GM12878 (cell line): ENCODE measurements around the gene LRP1. TPM values are rescaled to one million over a fixed set of nuclear protein-coding genes. Genes with fewer than 3 reads are reported as not detected.

ENCODE experiments used
- ASH2L ChIP-seq: fragments of 300-600, 200-600 bp; sonication (generic); IDR thresholded peaks from 2 replicates; pipeline ENCODE4 v1.6.1; 2017; ENCODE audit warnings: low read depth, mild to moderate bottlenecking, borderline replicate concordance
- FOS ChIP-seq: IDR thresholded peaks from 3 replicates; pipeline ENCODE4 v1.6.1; 2011; ENCODE audit warnings: borderline replicate concordance; ENCODE audit not compliant: insufficient read length; ENCODE audit errors: extremely low read depth
- HCFC1 ChIP-seq: fragments of 150-350 bp; IDR thresholded peaks from 2 replicates; pipeline ENCODE4 v1.6.1; 2014; ENCODE audit warnings: low read length
- HDGF ChIP-seq: fragments of 450-650 bp; IDR thresholded peaks from 2 replicates; pipeline ENCODE4 v1.6.1; 2016; ENCODE audit warnings: antibody characterized with exemption
- MEF2B ChIP-seq: fragments of 450-650 bp; IDR thresholded peaks from 2 replicates; pipeline ENCODE4 v1.6.1; 2018; ENCODE audit warnings: mild to moderate bottlenecking, moderate library complexity; ENCODE audit not compliant: partially characterized antibody, poor library complexity, severe bottlenecking
- MTA2 ChIP-seq: fragments of 450-650 bp; IDR thresholded peaks from 2 replicates; pipeline ENCODE4 v1.6.1; 2016; ENCODE audit warnings: low read depth, mild to moderate bottlenecking, moderate library complexity
- MYC ChIP-seq: IDR thresholded peaks from 2 replicates; pipeline ENCODE4 v1.6.1; 2011; ENCODE audit warnings: mild to moderate bottlenecking, low read length, moderate library complexity, inconsistent platforms; ENCODE audit not compliant: insufficient read depth, insufficient replicate concordance, insufficient read length, severe bottlenecking
- PAX8 ChIP-seq: fragments of 450-650 bp; IDR thresholded peaks from 2 replicates; pipeline ENCODE4 v1.6.1; 2017; ENCODE audit warnings: mild to moderate bottlenecking, moderate library complexity
- RAD51 ChIP-seq: fragments of 450-650 bp; IDR thresholded peaks from 2 replicates; pipeline ENCODE4 v1.6.1; 2016; ENCODE audit warnings: moderate library complexity, mild to moderate bottlenecking, inconsistent platforms
- RB1 ChIP-seq: fragments of 450-650 bp; formaldehyde crosslinking; IDR thresholded peaks from 2 replicates; pipeline ENCODE4 v1.6.1; 2017; ENCODE audit warnings: mild to moderate bottlenecking, borderline replicate concordance
- RCOR1 ChIP-seq: conservative IDR thresholded peaks from 2 replicates; pipeline ENCODE4 v1.6.1; 2012; ENCODE audit warnings: low read depth, low read length, improper control_type of control experiment
- SMAD5 ChIP-seq: IDR thresholded peaks from 2 replicates; pipeline ENCODE4 v1.6.1; 2016; ENCODE audit warnings: antibody characterized with exemption, low read depth
- STAT1 ChIP-seq: fragments of 450-650 bp; conservative IDR thresholded peaks from 2 replicates; pipeline ENCODE4 v1.6.1; 2014; ENCODE audit warnings: antibody characterized with exemption, mild to moderate bottlenecking
- TCF3 ChIP-seq: IDR thresholded peaks from 2 replicates; pipeline ENCODE4 v1.6.1; 2012; ENCODE audit warnings: low read depth, mild to moderate bottlenecking, low read length, borderline replicate concordance; ENCODE audit not compliant: insufficient read depth
- TCF7 ChIP-seq: IDR thresholded peaks from 2 replicates; pipeline ENCODE4 v1.6.1; 2014; ENCODE audit warnings: antibody characterized with exemption, borderline replicate concordance
- ZBTB11 ChIP-seq: fragments of 450-650 bp; formaldehyde crosslinking; IDR thresholded peaks from 2 replicates; pipeline ENCODE4 v1.5.0; 2022; ENCODE audit warnings: mild to moderate bottlenecking, missing genetic modification characterization
- ZBTB40 ChIP-seq: fragments of 450-650 bp; IDR thresholded peaks from 2 replicates; pipeline ENCODE4 v1.6.1; 2016; ENCODE audit warnings: mild to moderate bottlenecking, moderate library complexity, borderline replicate concordance
- ZNF622 ChIP-seq: fragments of 450-650 bp; IDR thresholded peaks from 2 replicates; pipeline ENCODE4 v1.6.1; 2017; ENCODE audit warnings: mild to moderate bottlenecking, inconsistent platforms
- polyA plus RNA-seq, 11 experiments: library from polyadenylated mRNA; depleted of rRNA in 4 of 11; unstranded in 6 of 11; stranded (reverse) in 5 of 11; fragments of >200 nt; fragmentation: Nextera tagmentation in 4 of 11; fragmentation: Illumina TruSeq in 1 of 11; extraction: Ambion mirVana in 4 of 11; extraction: Trizol in 1 of 11; gene quantifications; 1 replicate in 1 of 11; 2 replicates in 10 of 11; pipeline versions ENCODE4 v1.2.1 to v1.2.3, GENCODE V29; 2011 to 2016; ENCODE audit warnings: inconsistent platforms in 2 of 11, missing spikeins in 2 of 11, low read depth in 1 of 11
- total RNA-seq, 4 experiments: library from RNA; depleted of rRNA in 3 of 4; stranded (reverse); fragments of >200 nt in 3 of 4; fragmentation: Illumina TruSeq in 1 of 4; extraction: Trizol in 1 of 4; gene quantifications; 2 replicates each; pipeline versions ENCODE4 v1.2.1 to v1.2.3, GENCODE V29; 2013 to 2021
- TF ChIP-seq, protein P1 (sequence below): fragments of 150-350 bp; IDR thresholded peaks from 2 replicates; pipeline ENCODE4 v1.6.1; 2016; ENCODE audit warnings: low read depth, low read length

Gene LRP1
- total and polyA plus RNA-seq, 10 of the 15 experiments (the other 5 are each of a cell fraction or from before 2014, with no cell fraction given): under 0.01 to 1.1 (median 0.20) TPM; not detected in 2

GRCh38 chr12:57088354-57089270 is 39.7 kb upstream of the LRP1 start, which contains the start of gene NAB2 (continued):
- TF ChIP-seq ZBTB40: no peak
- TF ChIP-seq ZBTB11: no peak
- no peak for TF ChIP-seq PAX8
- peak; percentile 57; the same call in 1 of the 2 replicates for TF ChIP-seq TCF3
- no peak; the same call in 1 of the 2 replicates for TF ChIP-seq HCFC1
- TF ChIP-seq HDGF: 0 out of 2 replicates have a peak, but pooled peaks have one; percentile 14
- TF ChIP-seq MYC: peak; percentile 37
- TF ChIP-seq STAT1: no peak
- TF ChIP-seq TCF7: no peak
- TF ChIP-seq SMAD5: no peak
- peak; percentile 50; the same call in 1 of the 2 replicates for TF ChIP-seq RB1
- no peak for TF ChIP-seq FOS
- TF ChIP-seq MTA2: no peak
- TF ChIP-seq, protein P1, sequence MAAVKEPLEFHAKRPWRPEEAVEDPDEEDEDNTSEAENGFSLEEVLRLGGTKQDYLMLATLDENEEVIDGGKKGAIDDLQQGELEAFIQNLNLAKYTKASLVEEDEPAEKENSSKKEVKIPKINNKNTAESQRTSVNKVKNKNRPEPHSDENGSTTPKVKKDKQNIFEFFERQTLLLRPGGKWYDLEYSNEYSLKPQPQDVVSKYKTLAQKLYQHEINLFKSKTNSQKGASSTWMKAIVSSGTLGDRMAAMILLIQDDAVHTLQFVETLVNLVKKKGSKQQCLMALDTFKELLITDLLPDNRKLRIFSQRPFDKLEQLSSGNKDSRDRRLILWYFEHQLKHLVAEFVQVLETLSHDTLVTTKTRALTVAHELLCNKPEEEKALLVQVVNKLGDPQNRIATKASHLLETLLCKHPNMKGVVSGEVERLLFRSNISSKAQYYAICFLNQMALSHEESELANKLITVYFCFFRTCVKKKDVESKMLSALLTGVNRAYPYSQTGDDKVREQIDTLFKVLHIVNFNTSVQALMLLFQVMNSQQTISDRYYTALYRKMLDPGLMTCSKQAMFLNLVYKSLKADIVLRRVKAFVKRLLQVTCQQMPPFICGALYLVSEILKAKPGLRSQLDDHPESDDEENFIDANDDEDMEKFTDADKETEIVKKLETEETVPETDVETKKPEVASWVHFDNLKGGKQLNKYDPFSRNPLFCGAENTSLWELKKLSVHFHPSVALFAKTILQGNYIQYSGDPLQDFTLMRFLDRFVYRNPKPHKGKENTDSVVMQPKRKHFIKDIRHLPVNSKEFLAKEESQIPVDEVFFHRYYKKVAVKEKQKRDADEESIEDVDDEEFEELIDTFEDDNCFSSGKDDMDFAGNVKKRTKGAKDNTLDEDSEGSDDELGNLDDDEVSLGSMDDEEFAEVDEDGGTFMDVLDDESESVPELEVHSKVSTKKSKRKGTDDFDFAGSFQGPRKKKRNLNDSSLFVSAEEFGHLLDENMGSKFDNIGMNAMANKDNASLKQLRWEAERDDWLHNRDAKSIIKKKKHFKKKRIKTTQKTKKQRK: no peak
- TF ChIP-seq RCOR1: no peak
- TF ChIP-seq RAD51: peak; percentile 73
- no peak for TF ChIP-seq ASH2L
- TF ChIP-seq MEF2B: peak; percentile 10
- TF ChIP-seq ZNF622: no peak
